Liver (tissue), 3 donors: ENCODE results near the gene ANOS1.
"Not testable (repeated sequence)": the region's sequence is repeated elsewhere in the genome, so short reads cannot be mapped to it uniquely, and the experiment has no call there.

ENCODE experiments used
- EGR1 ChIP-seq, 2 donors: IDR thresholded peaks; 2 replicates each; pipeline ENCODE4 v1.6.1; 2016 to 2018; ENCODE audit warnings: antibody characterized with exemption in 2 of 2, low read depth in 2 of 2
- FOXA1 ChIP-seq: IDR thresholded peaks from 2 replicates; pipeline ENCODE4 v1.6.1; 2016; ENCODE audit warnings: antibody characterized with exemption
- FOXA2 ChIP-seq: IDR thresholded peaks from 2 replicates; pipeline ENCODE4 v1.6.1; 2016; ENCODE audit warnings: antibody characterized with exemption
- HNF4A ChIP-seq, 2 donors: conservative IDR thresholded peaks; 2 replicates each; pipeline ENCODE4 v1.6.1; 2016; ENCODE audit warnings: antibody characterized with exemption in 2 of 2, mild to moderate bottlenecking in 2 of 2
- HNF4G ChIP-seq: IDR thresholded peaks from 2 replicates; pipeline ENCODE4 v1.6.1; 2016; ENCODE audit warnings: antibody characterized with exemption
- JUND ChIP-seq, 2 donors: IDR thresholded peaks; 2 replicates each; pipeline ENCODE4 v1.6.1; 2016; ENCODE audit warnings: antibody characterized with exemption in 2 of 2
- RAD21 ChIP-seq, 2 donors: IDR thresholded peaks; 2 replicates each; pipeline ENCODE4 v1.6.1; 2016; ENCODE audit warnings: antibody characterized with exemption in 2 of 2, mild to moderate bottlenecking in 2 of 2
- SP1 ChIP-seq: IDR thresholded peaks from 2 replicates; pipeline ENCODE4 v1.6.1; 2018; ENCODE audit warnings: antibody characterized with exemption, mild to moderate bottlenecking
- TAF1 ChIP-seq: conservative IDR thresholded peaks from 2 replicates; pipeline ENCODE4 v1.6.1; 2016; ENCODE audit warnings: antibody characterized with exemption, mild to moderate bottlenecking
- YY1 ChIP-seq: IDR thresholded peaks from 2 replicates; pipeline ENCODE4 v1.6.1; 2016; ENCODE audit warnings: antibody characterized with exemption, mild to moderate bottlenecking
- TF ChIP-seq, protein P1 (sequence below): fragments of 150-350 bp; IDR thresholded peaks from 2 replicates; pipeline ENCODE4 v1.5.1; 2017; ENCODE audit warnings: improper control_type of control experiment, low read depth, low read length; ENCODE audit not compliant: missing input control
- TF ChIP-seq, protein P2 (sequence below): IDR thresholded peaks from 2 replicates; pipeline ENCODE4 v1.6.1; 2016; ENCODE audit warnings: antibody characterized with exemption, mild to moderate bottlenecking
- TF ChIP-seq, protein P3 (sequence below): IDR thresholded peaks from 2 replicates; pipeline ENCODE4 v1.6.1; 2016; ENCODE audit warnings: antibody characterized with exemption
- donor health status: healthy.
- donor health status: healthy.

GRCh38 chrX:8495036-8495435 is 236.9 kb downstream of the ANOS1 start:
- TF ChIP-seq, protein P1, sequence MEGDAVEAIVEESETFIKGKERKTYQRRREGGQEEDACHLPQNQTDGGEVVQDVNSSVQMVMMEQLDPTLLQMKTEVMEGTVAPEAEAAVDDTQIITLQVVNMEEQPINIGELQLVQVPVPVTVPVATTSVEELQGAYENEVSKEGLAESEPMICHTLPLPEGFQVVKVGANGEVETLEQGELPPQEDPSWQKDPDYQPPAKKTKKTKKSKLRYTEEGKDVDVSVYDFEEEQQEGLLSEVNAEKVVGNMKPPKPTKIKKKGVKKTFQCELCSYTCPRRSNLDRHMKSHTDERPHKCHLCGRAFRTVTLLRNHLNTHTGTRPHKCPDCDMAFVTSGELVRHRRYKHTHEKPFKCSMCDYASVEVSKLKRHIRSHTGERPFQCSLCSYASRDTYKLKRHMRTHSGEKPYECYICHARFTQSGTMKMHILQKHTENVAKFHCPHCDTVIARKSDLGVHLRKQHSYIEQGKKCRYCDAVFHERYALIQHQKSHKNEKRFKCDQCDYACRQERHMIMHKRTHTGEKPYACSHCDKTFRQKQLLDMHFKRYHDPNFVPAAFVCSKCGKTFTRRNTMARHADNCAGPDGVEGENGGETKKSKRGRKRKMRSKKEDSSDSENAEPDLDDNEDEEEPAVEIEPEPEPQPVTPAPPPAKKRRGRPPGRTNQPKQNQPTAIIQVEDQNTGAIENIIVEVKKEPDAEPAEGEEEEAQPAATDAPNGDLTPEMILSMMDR, result not testable (repeated sequence)
- not testable (repeated sequence) for TF ChIP-seq SP1; HNF4G; YY1; HNF4A (conservative IDR thresholded peaks at IDR 0.05); EGR1 (IDR thresholded peaks at IDR 0.05; ENCODE audit: low read depth in 2 of 2); FOXA1; JUND (IDR thresholded peaks at IDR 0.05); FOXA2; TAF1; RAD21 (IDR thresholded peaks at IDR 0.05)
- TF ChIP-seq, protein P2, sequence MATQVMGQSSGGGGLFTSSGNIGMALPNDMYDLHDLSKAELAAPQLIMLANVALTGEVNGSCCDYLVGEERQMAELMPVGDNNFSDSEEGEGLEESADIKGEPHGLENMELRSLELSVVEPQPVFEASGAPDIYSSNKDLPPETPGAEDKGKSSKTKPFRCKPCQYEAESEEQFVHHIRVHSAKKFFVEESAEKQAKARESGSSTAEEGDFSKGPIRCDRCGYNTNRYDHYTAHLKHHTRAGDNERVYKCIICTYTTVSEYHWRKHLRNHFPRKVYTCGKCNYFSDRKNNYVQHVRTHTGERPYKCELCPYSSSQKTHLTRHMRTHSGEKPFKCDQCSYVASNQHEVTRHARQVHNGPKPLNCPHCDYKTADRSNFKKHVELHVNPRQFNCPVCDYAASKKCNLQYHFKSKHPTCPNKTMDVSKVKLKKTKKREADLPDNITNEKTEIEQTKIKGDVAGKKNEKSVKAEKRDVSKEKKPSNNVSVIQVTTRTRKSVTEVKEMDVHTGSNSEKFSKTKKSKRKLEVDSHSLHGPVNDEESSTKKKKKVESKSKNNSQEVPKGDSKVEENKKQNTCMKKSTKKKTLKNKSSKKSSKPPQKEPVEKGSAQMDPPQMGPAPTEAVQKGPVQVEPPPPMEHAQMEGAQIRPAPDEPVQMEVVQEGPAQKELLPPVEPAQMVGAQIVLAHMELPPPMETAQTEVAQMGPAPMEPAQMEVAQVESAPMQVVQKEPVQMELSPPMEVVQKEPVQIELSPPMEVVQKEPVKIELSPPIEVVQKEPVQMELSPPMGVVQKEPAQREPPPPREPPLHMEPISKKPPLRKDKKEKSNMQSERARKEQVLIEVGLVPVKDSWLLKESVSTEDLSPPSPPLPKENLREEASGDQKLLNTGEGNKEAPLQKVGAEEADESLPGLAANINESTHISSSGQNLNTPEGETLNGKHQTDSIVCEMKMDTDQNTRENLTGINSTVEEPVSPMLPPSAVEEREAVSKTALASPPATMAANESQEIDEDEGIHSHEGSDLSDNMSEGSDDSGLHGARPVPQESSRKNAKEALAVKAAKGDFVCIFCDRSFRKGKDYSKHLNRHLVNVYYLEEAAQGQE, result not testable (repeated sequence)
- TF ChIP-seq, protein P3, sequence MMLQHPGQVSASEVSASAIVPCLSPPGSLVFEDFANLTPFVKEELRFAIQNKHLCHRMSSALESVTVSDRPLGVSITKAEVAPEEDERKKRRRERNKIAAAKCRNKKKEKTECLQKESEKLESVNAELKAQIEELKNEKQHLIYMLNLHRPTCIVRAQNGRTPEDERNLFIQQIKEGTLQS, result not testable (repeated sequence)
